Prostate gland (tissue), 2 donors: ENCODE measurements around the gene SRGAP2C. TPM values are rescaled to one million over a fixed set of nuclear protein-coding genes. Genes with fewer than 3 reads are reported as not detected.
"Not testable (repeated sequence)": the region's sequence is repeated elsewhere in the genome, so short reads cannot be mapped to it uniquely, and the experiment has no call there.

ENCODE experiments used
- DNase-seq: peaks from one replicate; pipeline ENCODE4 v3.0.0-alpha.2; 2019; ENCODE audit warnings: low spot score
- H3K27ac ChIP-seq, 2 donors: fragments of 200-600 bp; sonication (generic); 2 replicates each; pipeline ENCODE4 v1.5.1; 2017 to 2019
- H3K27me3 ChIP-seq: fragments of 200-600 bp; sonication (generic); replicated peaks from 2 replicates; pipeline ENCODE4 v1.5.1; 2019; ENCODE audit not compliant: insufficient read depth
- H3K36me3 ChIP-seq, 2 donors: fragments of 200-600 bp; sonication (generic); 1 replicate in 1 of 2; 2 replicates in 1 of 2; pipeline versions ENCODE4 v1.5.1 to v1.8.1; 2017 to 2019
- H3K4me1 ChIP-seq: fragments of 200-600 bp; sonication (generic); replicated peaks from 2 replicates; pipeline ENCODE4 v1.5.1; 2019
- H3K4me3 ChIP-seq, 2 donors: fragments of 200-600 bp; sonication (generic); 2 replicates each; pipeline ENCODE4 v1.5.1; 2017 to 2019
- H3K9me3 ChIP-seq: fragments of 200-600 bp; sonication (generic); 2 replicates; pipeline ENCODE4 v1.5.1; 2017
- WGBS: methylation state at CpG from one replicate; pipeline ENCODE4 v1.1.5; 2018; 5-methylcytosine and 5-hydroxymethylcytosine counted together
- intact Hi-C: fragments of 100-400 bp; cut with DNase I; formaldehyde crosslinking; loops from one replicate; pipeline ENCODE4 v1.14.2; 2022
- total RNA-seq, 2 donors: library from RNA; depleted of rRNA; stranded (reverse); fragments of >200 nt; gene quantifications; one replicate each; pipeline ENCODE4 v1.1.0, GENCODE V29; 2016

SRGAP2C gene
- total RNA-seq, 2 donors from 2014 or later: 5.2 to 15.6 TPM

GRCh38 chr1:121252656-121253055 is 67.9 kb downstream of the SRGAP2C start:
- intact Hi-C loops, H3K27me3 ChIP-seq: not testable (repeated sequence)
- no CpG with 5 or more reads among the region's 4 CpGs for WGBS

GRCh38 chr1:121254618-121255017 is 69.8 kb downstream of the SRGAP2C start:
- H3K9me3 ChIP-seq, H3K4me3 ChIP-seq, DNase-seq, H3K27ac ChIP-seq, H3K4me1 ChIP-seq, intact Hi-C loops, H3K36me3 ChIP-seq, H3K27me3 ChIP-seq: not testable (repeated sequence)

More at GRCh38 chr1:121252656-121253055, 67.9 kb downstream of the SRGAP2C start:
- not testable (repeated sequence) for H3K4me1 ChIP-seq, DNase-seq, H3K9me3 ChIP-seq, H3K36me3 ChIP-seq, H3K27ac ChIP-seq, H3K4me3 ChIP-seq

- H3K36me3 ChIP-seq, H3K27ac ChIP-seq, DNase-seq, H3K4me1 ChIP-seq, H3K27me3 ChIP-seq, intact Hi-C loops, H3K9me3 ChIP-seq, H3K4me3 ChIP-seq: not testable (repeated sequence)
- WGBS: no CpG with 5 or more reads among the region's 2 CpGs
Measured at GRCh38 chr1:121257632-121258031, 72.9 kb downstream of the SRGAP2C start.

GRCh38 chr1:121258134-121258533 is 73.4 kb downstream of the SRGAP2C start:
- intact Hi-C loops, H3K27ac ChIP-seq, H3K27me3 ChIP-seq, H3K4me1 ChIP-seq, H3K9me3 ChIP-seq, H3K36me3 ChIP-seq, DNase-seq, H3K4me3 ChIP-seq: not testable (repeated sequence)
- 100% methylated on average over 2 of the region's 2 CpGs for WGBS

- H3K27ac ChIP-seq, H3K36me3 ChIP-seq, H3K27me3 ChIP-seq, intact Hi-C loops, H3K4me3 ChIP-seq, H3K9me3 ChIP-seq, H3K4me1 ChIP-seq, DNase-seq: not testable (repeated sequence)
- 89% methylated on average over 2 of the region's 2 CpGs for WGBS
Measured at GRCh38 chr1:121260205-121260604, 75.4 kb downstream of the SRGAP2C start.

- intact Hi-C loops, H3K36me3 ChIP-seq, H3K9me3 ChIP-seq, H3K27me3 ChIP-seq, H3K27ac ChIP-seq, DNase-seq, H3K4me1 ChIP-seq, H3K4me3 ChIP-seq: not testable (repeated sequence)
- WGBS: no CpG with 5 or more reads among the region's 2 CpGs
Measured at GRCh38 chr1:121262163-121262562, 77.4 kb downstream of the SRGAP2C start.

- H3K27ac ChIP-seq, intact Hi-C loops, DNase-seq: not testable (repeated sequence)
Measured at GRCh38 chr1:121263789-121264244, 79.0 kb downstream of the SRGAP2C start.

GRCh38 chr1:121267072-121267471 is 82.3 kb downstream of the SRGAP2C start:
- H3K4me1 ChIP-seq, intact Hi-C loops, H3K4me3 ChIP-seq, DNase-seq, H3K27me3 ChIP-seq, H3K36me3 ChIP-seq, H3K27ac ChIP-seq, H3K9me3 ChIP-seq: not testable (repeated sequence)
- WGBS: no CpG with 5 or more reads among the region's 4 CpGs

More at GRCh38 chr1:121263789-121264244, 79.0 kb downstream of the SRGAP2C start:
- not testable (repeated sequence) for H3K4me1 ChIP-seq, H3K4me3 ChIP-seq, H3K36me3 ChIP-seq, H3K9me3 ChIP-seq, H3K27me3 ChIP-seq
- WGBS: 40% methylated on average over 1 of the region's 1 CpG

- DNase-seq, intact Hi-C loops, H3K9me3 ChIP-seq, H3K4me1 ChIP-seq, H3K27me3 ChIP-seq, H3K27ac ChIP-seq, H3K36me3 ChIP-seq, H3K4me3 ChIP-seq: not testable (repeated sequence)
- WGBS: no CpG with 5 or more reads among the region's 1 CpG
Measured at GRCh38 chr1:121269309-121269708, 84.5 kb downstream of the SRGAP2C start.

- H3K27me3 ChIP-seq, H3K9me3 ChIP-seq, H3K27ac ChIP-seq, intact Hi-C loops, H3K36me3 ChIP-seq, H3K4me3 ChIP-seq, H3K4me1 ChIP-seq, DNase-seq: not testable (repeated sequence)
- WGBS: no CpG with 5 or more reads among the region's 3 CpGs
Measured at GRCh38 chr1:121269973-121270372, 85.2 kb downstream of the SRGAP2C start.

- intact Hi-C loops, H3K36me3 ChIP-seq, H3K9me3 ChIP-seq, DNase-seq, H3K27ac ChIP-seq, H3K4me3 ChIP-seq, H3K4me1 ChIP-seq, H3K27me3 ChIP-seq: not testable (repeated sequence)
- 100% methylated on average over 2 of the region's 4 CpGs for WGBS
Measured at GRCh38 chr1:121271143-121271715, 86.5 kb downstream of the SRGAP2C start.

GRCh38 chr1:121275435-121275834 is 90.7 kb downstream of the SRGAP2C start:
- H3K4me3 ChIP-seq, H3K36me3 ChIP-seq, H3K4me1 ChIP-seq, H3K27me3 ChIP-seq, intact Hi-C loops, H3K9me3 ChIP-seq, DNase-seq, H3K27ac ChIP-seq: not testable (repeated sequence)
- 41% methylated on average over 2 of the region's 2 CpGs for WGBS

- H3K4me3 ChIP-seq, H3K27ac ChIP-seq, intact Hi-C loops, H3K27me3 ChIP-seq, H3K36me3 ChIP-seq, H3K9me3 ChIP-seq, H3K4me1 ChIP-seq, DNase-seq: not testable (repeated sequence)
- no CpG with 5 or more reads among the region's 3 CpGs for WGBS
Measured at GRCh38 chr1:121278202-121278601, 93.4 kb downstream of the SRGAP2C start.
